A549 (cell line): ENCODE data around the gene TNRC18.

Experiments
- CHD2 ChIP-seq: fragments of 150-350 bp; IDR thresholded peaks from 2 replicates; pipeline ENCODE4 v1.6.1; 2014; ENCODE audit warnings: low read length; ENCODE audit not compliant: partially characterized antibody
- EP300 ChIP-seq, 2 experiments: fragments of >200 bp; sonication (Bioruptor Twin); formaldehyde crosslinking; IDR thresholded peaks; 2 replicates in 1 of 2; 3 replicates in 1 of 2; pipeline ENCODE4 v1.6.1; 2016 to 2017
- MYC ChIP-seq: IDR thresholded peaks from 2 replicates; pipeline ENCODE4 v1.6.1; 2012; ENCODE audit warnings: mild to moderate bottlenecking, inconsistent platforms, low read length, improper control_type of control experiment, borderline replicate concordance
- POLR2A ChIP-seq: IDR thresholded peaks from 2 replicates; pipeline ENCODE4 v1.6.1; 2012; ENCODE audit warnings: mild to moderate bottlenecking, low read length
- RFX5 ChIP-seq: fragments of 450-650 bp; IDR thresholded peaks from 2 replicates; pipeline ENCODE4 v1.7.1; 2014; ENCODE audit warnings: antibody characterized with exemption, mild to moderate bottlenecking, moderate library complexity
- SMC3 ChIP-seq: fragments of >200 bp; sonication (Bioruptor Twin); formaldehyde crosslinking; IDR thresholded peaks from 3 replicates; pipeline ENCODE4 v1.6.1; 2018; ENCODE audit warnings: inconsistent platforms
- TF ChIP-seq, protein P1 (sequence below): fragments of >200 bp; sonication (Bioruptor Twin); formaldehyde crosslinking; IDR thresholded peaks from 3 replicates; pipeline ENCODE4 v1.5.1; 2016
- TF ChIP-seq, protein P2 (sequence below): fragments of 450-650 bp; IDR thresholded peaks from 2 replicates; pipeline ENCODE4 v1.6.1; 2014; ENCODE audit warnings: antibody characterized with exemption
- TF ChIP-seq, protein P3 (sequence below): fragments of 250-450 bp; sonication (Bioruptor Pico); IDR thresholded peaks from 2 replicates; pipeline ENCODE4 v1.5.0; 2021; ENCODE audit warnings: mild to moderate bottlenecking, moderate library complexity, borderline replicate concordance
- TF ChIP-seq, protein P4 (sequence below): fragments of 150-350 bp; IDR thresholded peaks from 2 replicates; pipeline ENCODE4 v1.6.1; 2014; ENCODE audit warnings: low read depth, mild to moderate bottlenecking, low read length

DNA sequence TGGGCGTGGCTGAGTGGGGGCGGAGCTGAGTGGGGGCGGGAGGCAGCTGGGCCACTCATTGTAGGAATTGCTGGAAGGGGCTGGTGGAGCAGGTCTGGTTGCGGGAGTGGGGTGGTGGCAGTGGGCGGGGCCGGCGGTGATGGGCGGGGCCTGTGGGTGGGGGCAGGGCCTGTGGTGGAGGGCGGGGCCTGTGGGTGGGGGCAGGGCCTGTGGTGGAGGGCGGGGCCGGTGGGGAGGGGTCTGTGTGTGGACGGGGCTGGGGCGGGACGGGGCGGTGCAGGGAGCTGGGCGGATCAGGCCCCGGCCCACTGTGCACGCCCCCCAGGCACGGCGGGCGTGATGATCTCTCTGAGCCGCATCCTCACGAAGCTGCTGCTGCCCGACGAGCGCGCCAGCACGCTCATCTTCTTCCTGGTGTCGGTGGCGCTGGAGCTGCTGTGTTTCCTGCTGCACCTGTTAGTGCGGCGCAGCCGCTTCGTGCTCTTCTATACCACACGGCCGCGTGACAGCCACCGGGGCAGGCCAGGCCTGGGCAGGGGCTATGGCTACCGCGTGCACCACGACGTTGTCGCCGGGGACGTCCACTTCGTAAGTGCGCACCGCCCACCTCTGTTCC is 126.9 kb downstream of the TNRC18 start:
- no peak for TF ChIP-seq RFX5
- TF ChIP-seq POLR2A = no peak
- no peak for TF ChIP-seq CHD2
- TF ChIP-seq, protein P1, sequence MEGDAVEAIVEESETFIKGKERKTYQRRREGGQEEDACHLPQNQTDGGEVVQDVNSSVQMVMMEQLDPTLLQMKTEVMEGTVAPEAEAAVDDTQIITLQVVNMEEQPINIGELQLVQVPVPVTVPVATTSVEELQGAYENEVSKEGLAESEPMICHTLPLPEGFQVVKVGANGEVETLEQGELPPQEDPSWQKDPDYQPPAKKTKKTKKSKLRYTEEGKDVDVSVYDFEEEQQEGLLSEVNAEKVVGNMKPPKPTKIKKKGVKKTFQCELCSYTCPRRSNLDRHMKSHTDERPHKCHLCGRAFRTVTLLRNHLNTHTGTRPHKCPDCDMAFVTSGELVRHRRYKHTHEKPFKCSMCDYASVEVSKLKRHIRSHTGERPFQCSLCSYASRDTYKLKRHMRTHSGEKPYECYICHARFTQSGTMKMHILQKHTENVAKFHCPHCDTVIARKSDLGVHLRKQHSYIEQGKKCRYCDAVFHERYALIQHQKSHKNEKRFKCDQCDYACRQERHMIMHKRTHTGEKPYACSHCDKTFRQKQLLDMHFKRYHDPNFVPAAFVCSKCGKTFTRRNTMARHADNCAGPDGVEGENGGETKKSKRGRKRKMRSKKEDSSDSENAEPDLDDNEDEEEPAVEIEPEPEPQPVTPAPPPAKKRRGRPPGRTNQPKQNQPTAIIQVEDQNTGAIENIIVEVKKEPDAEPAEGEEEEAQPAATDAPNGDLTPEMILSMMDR = no peak
- no peak for TF ChIP-seq MYC
- TF ChIP-seq, protein P2, sequence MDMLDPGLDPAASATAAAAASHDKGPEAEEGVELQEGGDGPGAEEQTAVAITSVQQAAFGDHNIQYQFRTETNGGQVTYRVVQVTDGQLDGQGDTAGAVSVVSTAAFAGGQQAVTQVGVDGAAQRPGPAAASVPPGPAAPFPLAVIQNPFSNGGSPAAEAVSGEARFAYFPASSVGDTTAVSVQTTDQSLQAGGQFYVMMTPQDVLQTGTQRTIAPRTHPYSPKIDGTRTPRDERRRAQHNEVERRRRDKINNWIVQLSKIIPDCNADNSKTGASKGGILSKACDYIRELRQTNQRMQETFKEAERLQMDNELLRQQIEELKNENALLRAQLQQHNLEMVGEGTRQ = no peak
- TF ChIP-seq, protein P3, sequence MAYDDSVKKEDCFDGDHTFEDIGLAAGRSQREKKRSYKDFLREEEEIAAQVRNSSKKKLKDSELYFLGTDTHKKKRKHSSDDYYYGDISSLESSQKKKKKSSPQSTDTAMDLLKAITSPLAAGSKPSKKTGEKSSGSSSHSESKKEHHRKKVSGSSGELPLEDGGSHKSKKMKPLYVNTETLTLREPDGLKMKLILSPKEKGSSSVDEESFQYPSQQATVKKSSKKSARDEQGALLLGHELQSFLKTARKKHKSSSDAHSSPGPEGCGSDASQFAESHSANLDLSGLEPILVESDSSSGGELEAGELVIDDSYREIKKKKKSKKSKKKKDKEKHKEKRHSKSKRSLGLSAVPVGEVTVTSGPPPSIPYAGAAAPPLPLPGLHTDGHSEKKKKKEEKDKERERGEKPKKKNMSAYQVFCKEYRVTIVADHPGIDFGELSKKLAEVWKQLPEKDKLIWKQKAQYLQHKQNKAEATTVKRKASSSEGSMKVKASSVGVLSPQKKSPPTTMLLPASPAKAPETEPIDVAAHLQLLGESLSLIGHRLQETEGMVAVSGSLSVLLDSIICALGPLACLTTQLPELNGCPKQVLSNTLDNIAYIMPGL (CRISPR knock-in tag) = no peak
- TF ChIP-seq, protein P4, sequence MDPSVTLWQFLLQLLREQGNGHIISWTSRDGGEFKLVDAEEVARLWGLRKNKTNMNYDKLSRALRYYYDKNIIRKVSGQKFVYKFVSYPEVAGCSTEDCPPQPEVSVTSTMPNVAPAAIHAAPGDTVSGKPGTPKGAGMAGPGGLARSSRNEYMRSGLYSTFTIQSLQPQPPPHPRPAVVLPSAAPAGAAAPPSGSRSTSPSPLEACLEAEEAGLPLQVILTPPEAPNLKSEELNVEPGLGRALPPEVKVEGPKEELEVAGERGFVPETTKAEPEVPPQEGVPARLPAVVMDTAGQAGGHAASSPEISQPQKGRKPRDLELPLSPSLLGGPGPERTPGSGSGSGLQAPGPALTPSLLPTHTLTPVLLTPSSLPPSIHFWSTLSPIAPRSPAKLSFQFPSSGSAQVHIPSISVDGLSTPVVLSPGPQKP = no peak
- no peak for TF ChIP-seq EP300 (IDR thresholded peaks at IDR 0.05)
- no peak for TF ChIP-seq SMC3
